ENCODE measurements around the gene SIN3B.

GRCh38 chr19:16877581-16877980 lies 48.4 kb downstream of the SIN3B start:
- no peak for TF ChIP-seq EZH2 (IDR thresholded peaks at IDR 0.05; ENCODE audit: borderline replicate concordance, low read length)
- no peak for TF ChIP-seq CTCF (conservative IDR thresholded peaks at IDR 0.05 in 1 of 2, IDR thresholded peaks at IDR 0.05 in 1 of 2; ENCODE audit: extremely low read depth in 1 of 2, insufficient read depth in 1 of 2, low read depth in 1 of 2, low read length in 2 of 2)
